ENCODE data around the gene ADAMTS12. TPM values are rescaled to one million over a fixed set of nuclear protein-coding genes. Genes with fewer than 3 reads are reported as not detected.
"Not testable (repeated sequence)": the region's sequence is repeated elsewhere in the genome, so short reads cannot be mapped to it uniquely, and the experiment has no call there.

The ADAMTS12 gene
- total RNA-seq, 1 experiment from 2014 or later, result not detected

DNA sequence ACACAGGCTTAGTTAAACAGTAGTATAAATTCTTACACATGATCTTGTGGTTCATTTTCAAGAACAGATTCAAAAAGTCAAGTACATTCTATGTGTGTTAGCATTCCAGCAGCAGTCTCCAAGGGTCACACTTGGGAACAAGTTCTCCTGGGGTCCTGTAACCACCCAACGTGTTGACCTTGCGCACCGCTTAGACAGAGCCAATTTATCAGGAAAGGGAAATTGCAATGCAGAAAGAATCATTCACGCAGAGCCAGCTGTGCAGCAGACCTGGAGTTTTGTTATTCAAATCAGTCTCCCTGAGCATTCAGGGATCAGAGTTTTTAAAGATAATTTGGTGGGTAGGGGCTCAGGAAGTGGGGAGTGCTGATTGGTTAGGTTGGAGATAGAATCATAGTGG is 35.9 kb upstream of the ADAMTS12 start:
- H3K79me2 ChIP-seq (ENCODE audit: low read length), result no peaks in the 10 kb centered on the region
- H3K4me1 ChIP-seq (ENCODE audit: low read length), result peaks cover 9% of the 10 kb centered on the region
- H3K9me2 ChIP-seq (replicated peaks; ENCODE audit: insufficient read depth, low read length), result no peaks in the 10 kb centered on the region
- no peak overlapping the region for H3K4me2 ChIP-seq (ENCODE audit: low read depth, low read length, poor library complexity, severe bottlenecking)
- no peaks in the 10 kb centered on the region for H3K9me3 ChIP-seq (ENCODE audit: low read length)
- H3K36me3 ChIP-seq (ENCODE audit: insufficient read depth, low read length), result no peaks in the 10 kb centered on the region
- no peak overlapping the region for H2AFZ ChIP-seq (ENCODE audit: low read length)
- no peaks in the 10 kb centered on the region for H4K20me1 ChIP-seq (ENCODE audit: insufficient read depth, low read depth, low read length)
- no peak for DNase-seq
- H3K9ac ChIP-seq (ENCODE audit: low read length), result no peak overlapping the region
- H3K4me3 ChIP-seq (ENCODE audit: low read length), result no peak overlapping the region
- no peak overlapping the region for H3K27ac ChIP-seq (ENCODE audit: low read length)
- H3K27me3 ChIP-seq (ENCODE audit: low read length), result no peaks in the 10 kb centered on the region

DNA sequence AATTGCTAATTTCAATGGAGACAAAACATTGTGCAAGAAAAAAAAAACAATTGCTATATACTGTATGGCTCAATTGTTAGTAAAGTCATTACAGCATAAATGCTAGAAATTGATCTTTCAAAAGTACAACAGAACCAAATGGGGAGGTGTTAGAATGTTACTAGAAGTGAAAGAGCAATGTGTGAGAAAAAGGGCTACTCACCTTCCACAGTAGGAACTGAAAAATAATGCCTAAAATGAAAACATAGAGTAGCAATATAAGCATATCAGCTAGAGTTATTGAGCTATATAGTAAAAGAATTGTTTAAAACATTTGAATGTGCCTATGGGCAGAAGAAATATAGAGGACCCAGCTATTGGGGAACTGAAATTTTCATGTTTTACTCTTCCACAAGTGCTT is 33.5 kb upstream of the ADAMTS12 start:
- no peak for DNase-seq
- H3K9ac ChIP-seq (ENCODE audit: low read length), result no peak overlapping the region

DNA sequence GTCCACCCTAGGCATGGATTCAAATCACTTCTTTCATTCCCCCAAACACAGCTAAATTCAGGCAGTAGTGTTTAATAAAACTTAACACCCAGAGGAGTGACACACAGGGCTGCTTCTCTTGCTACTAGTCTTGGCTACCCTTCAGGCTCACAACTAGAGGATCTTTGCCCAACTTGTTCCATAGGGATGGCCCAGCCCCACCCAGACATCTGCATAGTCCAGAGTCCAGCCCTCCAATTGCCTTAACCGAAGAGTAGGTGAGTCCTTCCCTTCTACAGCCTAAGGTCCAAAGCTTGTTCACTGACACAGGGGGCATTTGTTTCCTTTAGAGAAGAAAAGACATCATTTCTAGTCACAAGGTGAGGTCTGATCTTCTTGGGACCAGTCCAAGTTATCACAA is 29.2 kb upstream of the ADAMTS12 start:
- Histone ChIP-seq H3K9ac (ENCODE audit: low read length) (no peak overlapping the region), H3K27me3 (ENCODE audit: low read length) (no peaks in the 10 kb centered on the region), H3K9me3 (ENCODE audit: low read length) (no peaks in the 10 kb centered on the region), H3K4me3 (ENCODE audit: low read length) (no peak overlapping the region), H2AFZ (ENCODE audit: low read length) (no peak overlapping the region), H4K20me1 (ENCODE audit: insufficient read depth, low read depth, low read length) (no peaks in the 10 kb centered on the region), H3K27ac (ENCODE audit: low read length) (no peak overlapping the region), H3K4me1 (ENCODE audit: low read length) (no peaks in the 10 kb centered on the region), H3K4me2 (ENCODE audit: low read depth, low read length, poor library complexity, severe bottlenecking) (no peak overlapping the region), H3K36me3 (ENCODE audit: insufficient read depth, low read length) (no peaks in the 10 kb centered on the region), H3K79me2 (ENCODE audit: low read length) (no peaks in the 10 kb centered on the region), H3K9me2 (replicated peaks; ENCODE audit: insufficient read depth, low read length) (no peaks in the 10 kb centered on the region)
- no peak for DNase-seq

More for the DNA sequence above, 33.5 kb upstream of the ADAMTS12 start:
- Histone ChIP-seq H3K27me3 (ENCODE audit: low read length) (no peaks in the 10 kb centered on the region), H3K4me2 (ENCODE audit: low read depth, low read length, poor library complexity, severe bottlenecking) (no peak overlapping the region), H3K36me3 (ENCODE audit: insufficient read depth, low read length) (no peaks in the 10 kb centered on the region), H3K9me3 (ENCODE audit: low read length) (no peaks in the 10 kb centered on the region), H2AFZ (ENCODE audit: low read length) (no peak overlapping the region), H3K4me3 (ENCODE audit: low read length) (no peak overlapping the region), H3K79me2 (ENCODE audit: low read length) (no peaks in the 10 kb centered on the region), H3K27ac (ENCODE audit: low read length) (no peak overlapping the region), H4K20me1 (ENCODE audit: insufficient read depth, low read depth, low read length) (no peaks in the 10 kb centered on the region), H3K4me1 (ENCODE audit: low read length) (peaks cover 9% of the 10 kb centered on the region), H3K9me2 (replicated peaks; ENCODE audit: insufficient read depth, low read length) (no peaks in the 10 kb centered on the region)

GRCh38 chr5:33914844-33915243 is 23.1 kb upstream of the ADAMTS12 start:
- H4K20me1 ChIP-seq (ENCODE audit: insufficient read depth, low read depth, low read length); H3K9ac ChIP-seq (ENCODE audit: low read length); H3K9me2 ChIP-seq (replicated peaks; ENCODE audit: insufficient read depth, low read length); H3K4me3 ChIP-seq (ENCODE audit: low read length); H3K27me3 ChIP-seq (ENCODE audit: low read length); H3K27ac ChIP-seq (ENCODE audit: low read length); H3K36me3 ChIP-seq (ENCODE audit: insufficient read depth, low read length); DNase-seq; H3K9me3 ChIP-seq (ENCODE audit: low read length); H3K4me2 ChIP-seq (ENCODE audit: low read depth, low read length, poor library complexity, severe bottlenecking); H3K4me1 ChIP-seq (ENCODE audit: low read length); H3K79me2 ChIP-seq (ENCODE audit: low read length); H2AFZ ChIP-seq (ENCODE audit: low read length): not testable (repeated sequence)

GRCh38 chr5:33906248-33906647 is 14.5 kb upstream of the ADAMTS12 start:
- H3K9ac ChIP-seq (ENCODE audit: low read length); H3K4me3 ChIP-seq (ENCODE audit: low read length); H3K36me3 ChIP-seq (ENCODE audit: insufficient read depth, low read length); H2AFZ ChIP-seq (ENCODE audit: low read length); H4K20me1 ChIP-seq (ENCODE audit: insufficient read depth, low read depth, low read length); H3K79me2 ChIP-seq (ENCODE audit: low read length); H3K27me3 ChIP-seq (ENCODE audit: low read length); H3K9me3 ChIP-seq (ENCODE audit: low read length); DNase-seq; H3K9me2 ChIP-seq (replicated peaks; ENCODE audit: insufficient read depth, low read length); H3K27ac ChIP-seq (ENCODE audit: low read length); H3K4me1 ChIP-seq (ENCODE audit: low read length); H3K4me2 ChIP-seq (ENCODE audit: low read depth, low read length, poor library complexity, severe bottlenecking): not testable (repeated sequence)

DNA sequence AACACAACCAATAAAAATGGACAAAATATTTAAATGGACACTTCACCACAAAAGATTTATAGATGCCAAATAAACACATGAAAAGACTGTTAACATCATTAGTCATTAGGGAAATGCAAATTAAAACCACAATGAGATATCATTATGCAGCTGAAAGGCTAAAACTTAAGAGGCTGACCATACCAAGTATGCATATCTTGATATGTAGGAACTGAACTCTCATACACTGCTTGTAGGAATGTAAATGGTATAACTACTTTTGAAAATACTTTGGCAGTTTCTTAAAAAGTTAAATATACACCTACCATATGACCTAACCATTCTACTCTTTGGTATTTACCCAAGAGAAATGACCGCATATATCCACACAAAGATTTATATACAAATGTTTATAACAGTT is 13.6 kb upstream of the ADAMTS12 start:
- no peak overlapping the region for H3K9ac ChIP-seq (ENCODE audit: low read length)
- no peaks in the 10 kb centered on the region for H3K9me2 ChIP-seq (replicated peaks; ENCODE audit: insufficient read depth, low read length)

DNA sequence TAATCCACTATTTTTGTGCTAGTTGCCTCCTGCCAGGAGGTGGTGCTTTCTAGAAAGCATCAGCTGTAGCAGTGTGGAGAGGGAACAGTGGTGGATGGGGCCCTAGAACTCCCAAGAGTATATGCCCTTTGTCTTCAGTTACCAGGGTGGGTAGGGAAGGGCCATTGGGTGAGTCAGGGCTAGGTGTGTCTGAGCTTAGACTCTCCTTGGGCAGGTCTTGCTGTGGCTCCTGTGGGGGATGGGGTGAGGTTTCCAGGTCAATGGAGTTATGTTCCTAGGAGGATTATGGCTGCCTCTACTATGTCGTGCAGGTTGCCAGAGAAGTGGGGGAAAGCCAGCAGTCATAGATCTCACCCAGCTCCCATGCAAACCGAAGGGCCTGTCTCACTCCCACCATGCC is 11.3 kb upstream of the ADAMTS12 start:
- no peak overlapping the region for H3K4me3 ChIP-seq (ENCODE audit: low read length)
- no peaks in the 10 kb centered on the region for H4K20me1 ChIP-seq (ENCODE audit: insufficient read depth, low read depth, low read length)
- no peak overlapping the region for H3K9ac ChIP-seq (ENCODE audit: low read length)
- no peaks in the 10 kb centered on the region for H3K9me2 ChIP-seq (replicated peaks; ENCODE audit: insufficient read depth, low read length)
- no peak overlapping the region for H2AFZ ChIP-seq (ENCODE audit: low read length)
- no peaks in the 10 kb centered on the region for H3K79me2 ChIP-seq (ENCODE audit: low read length)
- no peak for DNase-seq
- no peaks in the 10 kb centered on the region for H3K4me1 ChIP-seq (ENCODE audit: low read length)
- H3K4me2 ChIP-seq (ENCODE audit: low read depth, low read length, poor library complexity, severe bottlenecking), result no peak overlapping the region
- no peak overlapping the region for H3K27ac ChIP-seq (ENCODE audit: low read length)
- H3K36me3 ChIP-seq (ENCODE audit: insufficient read depth, low read length), result no peaks in the 10 kb centered on the region
- H3K27me3 ChIP-seq (ENCODE audit: low read length), result no peaks in the 10 kb centered on the region
- peaks cover 4% of the 10 kb centered on the region for H3K9me3 ChIP-seq (ENCODE audit: low read length)

More for the DNA sequence above, 13.6 kb upstream of the ADAMTS12 start:
- Histone ChIP-seq H3K4me2 (ENCODE audit: low read depth, low read length, poor library complexity, severe bottlenecking) (no peak overlapping the region), H3K4me1 (ENCODE audit: low read length) (no peaks in the 10 kb centered on the region), H2AFZ (ENCODE audit: low read length) (no peak overlapping the region), H4K20me1 (ENCODE audit: insufficient read depth, low read depth, low read length) (no peaks in the 10 kb centered on the region), H3K4me3 (ENCODE audit: low read length) (no peak overlapping the region), H3K27me3 (ENCODE audit: low read length) (no peaks in the 10 kb centered on the region), H3K79me2 (ENCODE audit: low read length) (no peaks in the 10 kb centered on the region), H3K27ac (ENCODE audit: low read length) (no peak overlapping the region), H3K9me3 (ENCODE audit: low read length) (peaks cover 4% of the 10 kb centered on the region), H3K36me3 (ENCODE audit: insufficient read depth, low read length) (no peaks in the 10 kb centered on the region)
- DNase-seq, result no peak

DNA sequence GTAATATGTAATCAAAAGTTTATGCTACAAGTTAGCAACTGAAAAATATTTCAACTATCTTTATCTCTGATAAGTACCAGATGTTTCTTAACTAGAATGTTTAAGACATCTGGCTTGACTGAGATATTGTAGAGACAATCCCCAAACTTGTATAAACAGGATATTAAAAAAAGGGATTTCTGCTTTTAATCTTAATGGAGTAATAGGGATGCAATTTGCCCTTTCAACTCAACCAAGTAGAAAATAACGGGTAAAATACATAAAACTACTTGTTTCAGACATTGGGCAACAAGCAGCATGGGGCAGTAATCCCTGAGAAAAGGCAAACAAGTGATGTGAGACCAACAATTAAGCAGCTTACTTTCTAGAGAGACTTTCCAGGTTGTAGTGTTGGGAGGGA is 9.4 kb upstream of the ADAMTS12 start:
- no peaks in the 10 kb centered on the region for H3K9me2 ChIP-seq (replicated peaks; ENCODE audit: insufficient read depth, low read length)
- no peaks in the 10 kb centered on the region; the same call in none of the 2 replicates for H3K9me3 ChIP-seq (ENCODE audit: low read length)
- H3K79me2 ChIP-seq (ENCODE audit: low read length), result no peaks in the 10 kb centered on the region
- no peak overlapping the region for H3K4me2 ChIP-seq (ENCODE audit: low read depth, low read length, poor library complexity, severe bottlenecking)
- no peak overlapping the region for H2AFZ ChIP-seq (ENCODE audit: low read length)
- H3K36me3 ChIP-seq (ENCODE audit: insufficient read depth, low read length), result no peaks in the 10 kb centered on the region
- H4K20me1 ChIP-seq (ENCODE audit: insufficient read depth, low read depth, low read length), result no peaks in the 10 kb centered on the region
- no peak overlapping the region for H3K4me3 ChIP-seq (ENCODE audit: low read length)
- H3K9ac ChIP-seq (ENCODE audit: low read length), result no peak overlapping the region
- no peak for DNase-seq
- H3K4me1 ChIP-seq (ENCODE audit: low read length), result no peaks in the 10 kb centered on the region
- no peak overlapping the region for H3K27ac ChIP-seq (ENCODE audit: low read length)
- no peaks in the 10 kb centered on the region for H3K27me3 ChIP-seq (ENCODE audit: low read length)

DNA sequence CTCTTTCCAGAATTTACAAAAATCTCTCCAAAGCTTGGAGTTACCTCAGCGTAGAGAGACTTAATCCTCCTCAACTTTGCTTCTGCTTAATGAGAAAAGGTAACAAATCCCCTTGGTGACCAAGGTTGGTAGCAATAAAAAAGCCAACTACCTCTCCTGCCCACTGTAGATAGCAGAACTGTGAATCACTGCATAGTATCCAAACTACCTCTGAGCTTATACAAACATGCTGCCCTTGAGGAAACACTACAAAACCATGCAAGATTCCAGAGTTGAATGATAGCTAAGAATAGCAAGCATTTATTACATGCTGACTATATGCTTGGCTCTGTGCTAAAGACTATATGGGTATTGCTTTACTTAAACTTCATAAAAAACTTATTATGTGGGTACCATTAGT is 2.8 kb upstream of the ADAMTS12 start:
- H2AFZ ChIP-seq (ENCODE audit: low read length), result no peak overlapping the region
- no peak overlapping the region for H3K4me2 ChIP-seq (ENCODE audit: low read depth, low read length, poor library complexity, severe bottlenecking)

More for the DNA sequence above, 2.8 kb upstream of the ADAMTS12 start:
- no peak overlapping the region for H3K9ac ChIP-seq (ENCODE audit: low read length)
- H3K4me1 ChIP-seq (ENCODE audit: low read length), result no peaks in the 10 kb centered on the region
- no peaks in the 10 kb centered on the region for H3K9me2 ChIP-seq (replicated peaks; ENCODE audit: insufficient read depth, low read length)
- no peak overlapping the region for H3K4me3 ChIP-seq (ENCODE audit: low read length)
- H3K36me3 ChIP-seq (ENCODE audit: insufficient read depth, low read length), result no peaks in the 10 kb centered on the region
- H3K79me2 ChIP-seq (ENCODE audit: low read length), result no peaks in the 10 kb centered on the region
- DNase-seq, result no peak
- H4K20me1 ChIP-seq (ENCODE audit: insufficient read depth, low read depth, low read length), result no peaks in the 10 kb centered on the region
- H3K9me3 ChIP-seq (ENCODE audit: low read length), result no peaks in the 10 kb centered on the region
- no peak overlapping the region for H3K27ac ChIP-seq (ENCODE audit: low read length)
- H3K27me3 ChIP-seq (ENCODE audit: low read length), result no peaks in the 10 kb centered on the region

Data from Karpas-422 (cell line).